Immature natural killer cell (primary cell): ENCODE measurements around the gene NAGS. TPM values are rescaled to one million over a fixed set of nuclear protein-coding genes. Genes with fewer than 3 reads are reported as not detected.
"Not testable (repeated sequence)": the region's sequence is repeated elsewhere in the genome, so short reads cannot be mapped to it uniquely, and the experiment has no call there.

Experiments
- DNase-seq, 3 donors: peaks; one replicate each; pipeline ENCODE4 v3.0.0; 2022; ENCODE audit warnings: mixed read lengths in 1 of 3
- H3K27ac Mint-ChIP-seq, 6 donors: one replicate each; pipeline ENCODE4 v1.8.0; 2020; ENCODE audit warnings: mixed read lengths in 6 of 6, mild to moderate bottlenecking in 5 of 6, inconsistent platforms in 4 of 6, moderate library complexity in 3 of 6
- H3K27me3 Mint-ChIP-seq, 3 donors: one replicate each; pipeline ENCODE4 v1.8.0; 2020 to 2021; ENCODE audit warnings: low read depth in 3 of 3, mild to moderate bottlenecking in 3 of 3, mixed read lengths in 3 of 3, moderate library complexity in 3 of 3, inconsistent platforms in 1 of 3
- H3K36me3 Mint-ChIP-seq, 3 donors: one replicate each; pipeline ENCODE4 v1.8.0; 2020; ENCODE audit warnings: mixed read lengths in 3 of 3, inconsistent platforms in 2 of 3, mild to moderate bottlenecking in 2 of 3
- H3K4me1 Mint-ChIP-seq, 2 donors: one replicate each; pipeline ENCODE4 v1.8.0; 2020; ENCODE audit warnings: inconsistent platforms in 2 of 2, mild to moderate bottlenecking in 2 of 2, mixed read lengths in 2 of 2, moderate library complexity in 1 of 2
- H3K4me3 Mint-ChIP-seq, 5 donors: one replicate each; pipeline ENCODE4 v1.8.0; 2020; ENCODE audit warnings: mild to moderate bottlenecking in 5 of 5, mixed read lengths in 5 of 5, inconsistent platforms in 3 of 5, moderate library complexity in 3 of 5
- H3K9me3 Mint-ChIP-seq, 6 donors: one replicate each; pipeline ENCODE4 v1.8.0; 2020; ENCODE audit warnings: mild to moderate bottlenecking in 6 of 6, mixed read lengths in 6 of 6, inconsistent platforms in 4 of 6, moderate library complexity in 3 of 6
- polyA plus RNA-seq, 3 donors: library from polyadenylated mRNA; unstranded; fragments of 300-500 nt; fragmentation: Illumina TruSeq; gene quantifications; one replicate each; pipeline ENCODE4 v1.2.3, GENCODE V29; 2021

NAGS gene, protein sequence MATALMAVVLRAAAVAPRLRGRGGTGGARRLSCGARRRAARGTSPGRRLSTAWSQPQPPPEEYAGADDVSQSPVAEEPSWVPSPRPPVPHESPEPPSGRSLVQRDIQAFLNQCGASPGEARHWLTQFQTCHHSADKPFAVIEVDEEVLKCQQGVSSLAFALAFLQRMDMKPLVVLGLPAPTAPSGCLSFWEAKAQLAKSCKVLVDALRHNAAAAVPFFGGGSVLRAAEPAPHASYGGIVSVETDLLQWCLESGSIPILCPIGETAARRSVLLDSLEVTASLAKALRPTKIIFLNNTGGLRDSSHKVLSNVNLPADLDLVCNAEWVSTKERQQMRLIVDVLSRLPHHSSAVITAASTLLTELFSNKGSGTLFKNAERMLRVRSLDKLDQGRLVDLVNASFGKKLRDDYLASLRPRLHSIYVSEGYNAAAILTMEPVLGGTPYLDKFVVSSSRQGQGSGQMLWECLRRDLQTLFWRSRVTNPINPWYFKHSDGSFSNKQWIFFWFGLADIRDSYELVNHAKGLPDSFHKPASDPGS
- 1 to 10 TPM in 2 of 3 donors, under 1 TPM in 1; 0.75 to 1.9 (median 1.2) TPM for polyA plus RNA-seq

DNA sequence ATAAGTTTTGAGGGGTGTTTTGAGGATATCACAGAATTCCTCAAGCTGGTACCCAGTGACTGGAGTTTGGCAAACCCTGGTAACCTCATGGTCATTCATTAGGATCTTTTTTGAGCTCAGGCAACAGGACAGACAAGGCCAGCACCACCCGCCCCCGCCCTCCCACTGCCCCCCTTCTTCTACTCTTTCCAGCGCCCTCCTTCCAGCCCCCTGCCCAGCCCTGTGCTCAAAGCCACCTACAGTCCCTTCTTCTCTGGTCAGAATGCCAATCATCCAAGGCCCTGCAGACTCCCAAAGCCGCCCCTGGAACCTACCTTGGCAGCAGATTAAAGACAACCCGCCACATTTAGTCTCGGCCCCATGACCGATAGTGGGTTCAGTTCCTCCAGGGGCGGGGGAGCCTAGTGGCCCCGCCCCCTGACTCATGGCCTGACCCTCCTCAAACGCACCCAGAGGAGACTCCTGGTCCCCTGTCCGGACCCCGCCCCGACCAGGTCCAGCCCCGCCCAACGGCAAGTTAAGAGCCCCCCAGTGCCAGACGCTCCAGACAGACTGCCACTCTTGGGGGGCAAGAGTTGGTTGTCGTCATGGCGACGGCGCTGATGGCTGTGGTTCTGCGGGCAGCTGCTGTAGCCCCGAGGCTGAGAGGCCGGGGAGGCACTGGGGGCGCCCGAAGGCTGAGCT lies at the start of gene NAGS:
Gene NAGS (plus strand): TSS at position 546 of the 684 bp plus-strand sequence. CDS start 42 bp downstream, at position 588.
- Mint-ChIP-seq H3K27me3 (peaks cover 1 to 18% (median 10%) of the 10 kb centered on the region in 3 donors), H3K4me3 (peak within 1 kb of the TSS; percentile 15 to 91 (median 49)), H3K36me3 (no peaks in the 10 kb centered on the region), H3K4me1 (peaks cover 21 to 24% of the 10 kb centered on the region in 2 donors), H3K27ac (peak within 1 kb of the TSS in 1 of 6 donors; percentile 22), H3K9me3 (no peaks in the 10 kb centered on the region)
- peak; percentile 23 to 32 (median 23) for DNase-seq

DNA sequence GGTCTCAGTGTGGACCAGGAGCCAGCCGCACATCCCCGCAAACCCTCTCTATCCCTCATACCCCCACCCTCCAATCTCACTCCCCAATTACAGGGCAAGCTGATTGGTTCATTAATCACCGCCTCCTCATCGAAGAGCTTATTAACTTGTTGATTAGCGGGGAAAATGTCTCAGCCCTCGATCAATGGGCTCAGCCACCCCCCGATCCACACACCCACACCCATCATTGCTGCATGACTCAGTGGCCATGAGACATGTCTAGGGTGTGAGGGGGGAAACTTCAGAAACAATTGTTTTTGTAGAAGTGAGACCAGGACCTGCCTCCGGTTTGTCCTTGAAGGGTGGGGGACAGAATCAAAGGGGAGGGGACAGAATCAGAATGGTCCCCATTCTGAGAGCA lies 48.2 kb upstream of the NAGS start:
- no peak for DNase-seq
- Mint-ChIP-seq H3K36me3 (no peaks in the 10 kb centered on the region), H3K9me3 (no peaks in the 10 kb centered on the region), H3K27me3 (peaks cover 1 to 11% (median 8%) of the 10 kb centered on the region in 3 donors), H3K4me3 (no peak overlapping the region), H3K27ac (no peak overlapping the region), H3K4me1 (no peaks in the 10 kb centered on the region)

DNA sequence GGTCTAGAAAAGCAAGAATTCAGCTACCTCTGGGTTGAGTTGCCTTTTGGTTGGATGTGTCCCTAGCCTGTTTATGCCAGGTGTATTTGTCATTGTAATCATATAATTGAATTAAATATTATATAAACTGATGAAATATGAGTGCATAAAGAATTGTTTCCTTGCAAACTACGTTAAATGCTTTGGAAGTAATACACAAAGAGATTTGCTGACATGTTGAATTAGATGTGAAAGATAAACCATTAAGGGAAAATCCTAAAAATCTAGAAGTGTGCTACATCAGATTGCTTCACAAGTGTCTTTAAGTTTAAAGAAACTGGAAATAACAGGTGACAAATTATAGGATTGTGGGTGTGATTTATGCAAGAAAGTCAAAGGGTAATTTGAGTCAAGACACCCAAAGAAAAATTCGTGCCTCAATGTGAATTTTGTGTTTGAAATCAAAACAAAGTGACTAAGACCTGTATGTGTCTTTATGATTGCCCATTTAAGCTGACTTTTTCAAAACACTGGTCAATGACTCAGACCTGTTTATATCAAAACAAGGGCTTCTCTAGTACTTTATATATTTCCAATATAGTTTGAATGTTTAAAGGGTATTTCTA lies 45.6 kb upstream of the NAGS start:
- H3K27ac Mint-ChIP-seq = no peak overlapping the region
- peaks cover 1 to 10% (median 7%) of the 10 kb centered on the region in 3 donors for H3K27me3 Mint-ChIP-seq
- peaks cover 0 to 2% (median 0%) of the 10 kb centered on the region in 6 donors for H3K9me3 Mint-ChIP-seq
- no peaks in the 10 kb centered on the region for H3K4me1 Mint-ChIP-seq
- no peak overlapping the region for H3K4me3 Mint-ChIP-seq
- no peaks in the 10 kb centered on the region for H3K36me3 Mint-ChIP-seq
- DNase-seq = no peak

DNA sequence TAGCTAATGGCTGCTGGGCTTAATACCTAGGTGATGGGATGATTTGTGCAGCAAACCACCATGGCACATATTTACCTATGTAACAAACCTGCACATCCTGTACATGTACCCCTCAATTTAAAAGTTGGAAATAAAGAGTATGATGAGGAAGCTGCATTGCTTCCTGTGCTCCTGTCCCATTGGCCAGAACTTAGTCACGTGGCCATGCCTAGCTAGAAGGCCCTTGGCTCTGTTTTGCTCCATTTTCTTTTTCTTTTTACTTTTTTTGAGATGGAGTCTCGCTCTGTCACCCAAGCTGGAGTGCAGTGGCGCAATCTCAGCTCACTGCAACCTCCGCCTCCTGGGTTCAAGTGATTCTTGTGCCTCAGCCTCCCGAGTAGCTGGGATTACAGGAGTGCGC lies 43.1 kb upstream of the NAGS start:
- not testable (repeated sequence) for DNase-seq, H3K4me1 Mint-ChIP-seq, H3K36me3 Mint-ChIP-seq, H3K27ac Mint-ChIP-seq, H3K9me3 Mint-ChIP-seq, H3K4me3 Mint-ChIP-seq
- H3K27me3 Mint-ChIP-seq = peaks cover 1 to 12% (median 6%) of the 10 kb centered on the region in 3 donors

DNA sequence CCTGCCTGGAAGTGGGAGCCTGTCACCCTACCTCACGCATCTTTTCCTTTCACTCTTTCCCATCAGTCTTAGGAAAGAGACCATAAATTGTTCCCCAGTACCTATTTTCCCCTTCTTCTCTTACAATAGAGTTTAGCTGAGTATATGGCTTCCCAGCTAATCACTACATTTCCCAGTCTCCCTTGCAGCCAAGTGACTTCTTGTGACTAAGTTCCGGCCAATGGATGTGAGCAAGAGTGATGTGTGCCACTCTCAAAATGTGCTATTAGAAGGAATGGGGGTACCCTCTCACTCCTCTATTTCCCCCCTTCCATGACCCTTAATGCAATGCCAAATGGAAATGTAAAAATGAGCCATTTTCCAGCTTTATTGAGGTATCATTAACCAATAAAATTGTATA lies 42.5 kb upstream of the NAGS start:
- Mint-ChIP-seq H3K9me3 (peaks cover 0 to 2% (median 0%) of the 10 kb centered on the region in 6 donors), H3K36me3 (no peaks in the 10 kb centered on the region), H3K4me3 (no peak overlapping the region), H3K27ac (no peak overlapping the region), H3K4me1 (no peaks in the 10 kb centered on the region), H3K27me3 (peaks cover 1 to 12% (median 6%) of the 10 kb centered on the region in 3 donors)
- no peak for DNase-seq

DNA sequence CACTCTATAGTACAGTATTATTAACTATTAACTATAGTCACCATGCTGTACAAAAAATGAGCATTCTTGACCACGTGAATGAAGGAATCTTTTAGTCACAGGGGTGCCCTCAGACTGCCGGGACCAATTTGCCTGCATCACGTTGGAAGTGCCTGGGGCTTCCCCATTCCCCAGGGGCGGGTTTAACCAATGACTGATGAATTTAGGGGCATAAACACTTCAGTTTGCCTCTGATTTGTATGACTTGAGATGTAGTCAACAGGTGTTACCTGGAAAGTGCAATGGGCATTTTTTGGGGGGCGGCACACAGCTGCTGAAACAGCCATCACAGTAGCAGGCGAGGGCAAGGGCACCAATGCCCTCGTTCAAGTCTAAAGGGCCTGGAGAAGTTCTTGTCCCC lies 41.9 kb upstream of the NAGS start:
- no peaks in the 10 kb centered on the region for H3K4me1 Mint-ChIP-seq
- H3K27me3 Mint-ChIP-seq = peaks cover 1 to 12% (median 6%) of the 10 kb centered on the region in 3 donors
- no peak overlapping the region for H3K27ac Mint-ChIP-seq
- no peak overlapping the region for H3K4me3 Mint-ChIP-seq
- no peak for DNase-seq
- H3K36me3 Mint-ChIP-seq = no peaks in the 10 kb centered on the region
- H3K9me3 Mint-ChIP-seq = peaks cover 0 to 2% (median 0%) of the 10 kb centered on the region in 6 donors

DNA sequence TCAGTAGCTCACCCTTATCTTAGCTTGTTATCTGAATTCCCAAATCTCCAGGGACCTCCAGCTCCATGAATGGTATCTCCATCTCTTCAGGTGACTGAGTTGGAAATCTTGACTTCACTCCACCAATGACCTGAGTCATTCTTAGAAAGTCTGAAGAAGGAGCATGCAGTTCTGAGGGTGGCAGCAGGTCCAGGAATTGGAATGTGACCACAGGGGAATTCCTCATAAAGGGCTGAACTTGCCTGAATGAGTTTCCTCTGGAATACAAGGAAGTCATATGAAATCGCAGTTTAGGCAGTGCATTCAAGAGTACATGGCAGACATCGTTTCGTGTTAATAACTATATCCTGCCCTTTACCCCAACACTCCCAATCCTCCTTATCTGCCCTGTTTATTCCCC lies 38.1 kb upstream of the NAGS start:
- Mint-ChIP-seq H3K9me3 (peaks cover 0 to 2% (median 0%) of the 10 kb centered on the region in 6 donors), H3K4me3 (no peak overlapping the region), H3K27me3 (peaks cover 5 to 22% (median 5%) of the 10 kb centered on the region in 3 donors), H3K36me3 (no peaks in the 10 kb centered on the region), H3K27ac (no peak overlapping the region), H3K4me1 (no peaks in the 10 kb centered on the region)
- DNase-seq = no peak

DNA sequence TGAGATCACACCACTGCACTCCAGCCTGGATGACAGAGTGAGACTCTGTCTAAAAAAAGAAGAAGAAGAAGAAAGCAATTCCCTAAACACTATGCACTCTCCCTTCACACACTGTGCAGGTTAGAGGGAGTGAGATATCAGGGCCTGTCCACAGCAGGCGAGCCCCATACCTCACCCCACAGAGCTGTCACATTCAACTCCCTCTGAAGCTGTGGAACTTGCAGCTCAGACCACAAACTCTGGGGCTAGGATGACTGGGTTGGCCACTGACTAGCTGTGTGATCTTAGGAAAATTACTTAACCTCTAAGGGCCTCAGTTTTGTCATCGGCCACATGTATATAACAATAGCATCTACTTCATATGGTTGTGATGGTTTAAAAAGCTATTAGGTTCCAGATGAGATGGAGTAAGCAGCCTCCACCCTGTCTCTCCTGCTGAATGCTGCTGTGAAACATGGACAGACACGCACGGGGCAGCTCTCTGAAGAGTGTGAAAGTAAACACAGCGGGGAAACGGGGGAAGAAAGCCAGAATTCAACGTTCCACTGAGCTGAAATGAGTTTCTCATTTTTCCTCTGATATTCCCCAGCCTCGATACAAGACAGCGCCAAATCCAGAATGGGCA lies 37.1 kb upstream of the NAGS start:
- no peak overlapping the region for H3K4me3 Mint-ChIP-seq
- H3K9me3 Mint-ChIP-seq = no peaks in the 10 kb centered on the region
- DNase-seq = no peak
- H3K36me3 Mint-ChIP-seq = no peaks in the 10 kb centered on the region
- H3K27me3 Mint-ChIP-seq = peaks cover 2 to 20% (median 5%) of the 10 kb centered on the region in 3 donors
- no peak overlapping the region for H3K27ac Mint-ChIP-seq
- no peaks in the 10 kb centered on the region for H3K4me1 Mint-ChIP-seq

DNA sequence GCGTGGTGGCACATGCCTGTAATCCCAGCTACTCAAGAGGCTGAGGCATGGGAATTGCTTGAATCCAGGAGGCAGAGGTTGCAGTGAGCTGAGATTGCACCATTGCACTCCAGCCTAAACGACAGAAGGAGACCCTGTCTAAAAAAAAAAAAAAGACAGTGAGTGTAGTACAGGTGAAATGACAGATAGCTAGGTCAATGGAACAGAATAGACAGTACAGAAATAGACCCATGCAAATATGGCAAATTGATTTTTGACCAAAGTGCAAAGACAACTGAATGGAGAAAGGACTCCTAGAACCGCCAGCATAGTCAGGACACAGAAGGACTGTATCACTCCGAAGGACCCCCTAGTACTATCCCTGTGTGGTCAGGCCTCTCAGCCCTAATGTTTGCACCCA lies 34.1 kb upstream of the NAGS start:
- no peaks in the 10 kb centered on the region for H3K36me3 Mint-ChIP-seq
- no peak overlapping the region for H3K4me3 Mint-ChIP-seq
- H3K27ac Mint-ChIP-seq = no peak overlapping the region
- H3K27me3 Mint-ChIP-seq = peaks cover 2 to 19% (median 6%) of the 10 kb centered on the region in 3 donors
- no peak for DNase-seq
- no peaks in the 10 kb centered on the region for H3K4me1 Mint-ChIP-seq
- H3K9me3 Mint-ChIP-seq = no peaks in the 10 kb centered on the region

DNA sequence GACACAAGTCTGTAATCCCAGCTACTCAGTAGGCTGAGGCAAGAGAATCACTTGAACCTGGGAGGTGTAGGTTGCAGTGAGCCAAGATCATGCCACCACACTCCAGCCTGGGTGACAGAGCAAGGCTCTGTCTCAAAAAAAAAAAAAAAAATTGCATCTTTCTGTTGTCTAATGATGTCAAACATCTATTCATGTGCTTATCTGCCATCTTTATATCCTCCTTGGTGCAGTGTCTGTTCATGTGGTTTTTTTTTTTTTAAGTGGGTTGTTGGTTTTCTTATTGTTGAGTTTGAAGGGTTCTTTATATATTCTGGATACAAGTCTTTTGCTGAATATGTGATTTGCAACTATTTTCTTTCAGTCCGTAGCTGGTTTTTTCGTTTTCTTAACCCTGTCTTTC lies 33.0 kb upstream of the NAGS start:
- H3K4me1 Mint-ChIP-seq, H3K27ac Mint-ChIP-seq, H3K9me3 Mint-ChIP-seq, H3K4me3 Mint-ChIP-seq, H3K36me3 Mint-ChIP-seq, DNase-seq: not testable (repeated sequence)
- peaks cover 2 to 16% (median 6%) of the 10 kb centered on the region in 3 donors for H3K27me3 Mint-ChIP-seq

DNA sequence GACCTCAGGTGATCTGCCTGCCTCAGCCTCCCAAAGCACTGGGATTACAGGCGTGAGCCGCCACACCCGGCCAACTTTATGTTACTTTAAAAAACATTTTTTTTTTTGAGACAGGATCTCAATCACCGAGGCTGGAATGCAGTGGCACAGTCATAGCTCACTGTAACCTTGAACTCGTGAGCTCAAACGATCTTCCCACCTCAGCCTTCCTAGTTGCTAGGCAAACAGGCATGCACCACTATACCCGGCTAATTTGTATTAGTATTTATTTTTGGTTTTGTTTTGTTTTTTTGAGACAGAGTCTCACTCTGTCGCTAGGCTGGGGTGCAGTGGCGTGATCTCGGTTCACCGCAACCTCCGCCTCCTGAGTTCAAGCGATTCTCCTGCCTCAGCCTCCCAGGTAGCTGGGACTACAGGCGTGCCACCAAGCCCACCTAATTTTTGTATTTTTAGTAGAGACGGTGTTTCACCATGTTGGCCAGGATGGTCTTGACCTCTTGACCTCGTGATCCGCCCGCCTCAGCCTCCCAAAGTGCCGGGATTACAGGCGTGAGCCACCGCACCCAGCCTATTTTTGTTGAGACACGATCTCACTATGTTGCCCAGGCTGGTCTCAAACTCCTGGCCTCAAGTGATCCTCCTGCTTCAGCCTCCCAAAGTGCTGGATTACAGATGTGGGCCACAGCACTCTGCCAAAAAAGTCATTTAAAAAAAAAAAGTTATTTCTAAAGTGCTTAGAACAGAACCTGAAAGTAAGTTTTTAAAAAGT lies 31.8 kb upstream of the NAGS start:
- not testable (repeated sequence) for H3K36me3 Mint-ChIP-seq, H3K9me3 Mint-ChIP-seq, H3K4me1 Mint-ChIP-seq, H3K27ac Mint-ChIP-seq, H3K4me3 Mint-ChIP-seq, DNase-seq
- peaks cover 3 to 16% (median 6%) of the 10 kb centered on the region in 3 donors for H3K27me3 Mint-ChIP-seq

DNA sequence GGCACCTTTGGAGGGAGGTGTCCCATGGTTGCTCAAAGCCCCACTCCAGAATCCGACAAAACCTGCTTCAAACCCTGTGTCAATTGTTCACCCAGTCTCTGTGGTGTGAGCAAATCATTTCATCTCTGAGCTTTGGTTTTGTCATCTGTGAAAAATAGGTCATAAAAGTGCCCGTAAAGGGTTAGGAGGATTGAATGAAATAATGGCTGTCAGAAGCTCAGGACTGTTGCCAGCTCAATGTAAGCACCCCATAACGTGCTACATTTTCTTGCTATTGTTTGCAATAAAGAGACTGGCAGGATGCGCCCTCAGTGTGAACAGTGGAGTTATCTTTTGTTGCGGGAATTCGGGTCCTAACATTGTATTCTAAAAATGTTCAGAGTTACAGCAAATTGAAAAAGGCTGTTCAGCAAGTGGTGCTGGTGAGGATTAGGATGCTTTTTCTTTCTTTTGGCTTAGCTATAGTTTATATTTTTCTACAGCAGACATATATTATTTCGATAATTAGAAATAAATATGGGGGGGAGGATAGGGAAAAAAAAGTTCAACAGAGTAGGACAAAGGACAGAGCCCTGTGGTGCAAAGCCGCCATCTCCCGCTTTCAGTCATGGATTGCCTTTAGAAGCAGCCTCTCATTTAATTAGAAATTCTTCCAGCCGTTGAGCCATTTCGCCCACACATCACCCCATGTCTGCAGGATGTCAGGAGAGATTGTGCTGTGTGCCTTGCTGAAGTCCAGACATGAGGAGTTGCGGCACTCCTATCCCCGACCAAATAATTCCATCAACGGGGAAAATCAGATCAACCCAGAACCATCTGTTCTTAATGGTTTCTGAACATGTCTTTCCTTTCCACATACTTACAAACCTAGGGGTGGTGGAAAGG lies 29.8 kb upstream of the NAGS start:
- Mint-ChIP-seq H3K9me3 (no peaks in the 10 kb centered on the region), H3K27ac (no peak overlapping the region), H3K36me3 (no peaks in the 10 kb centered on the region), H3K27me3 (peaks cover 2 to 16% (median 3%) of the 10 kb centered on the region in 3 donors), H3K4me1 (no peaks in the 10 kb centered on the region), H3K4me3 (no peak overlapping the region)
- DNase-seq = no peak
